ENCODE data around the gene THSD4. TPM values are rescaled to one million over a fixed set of nuclear protein-coding genes. Genes with fewer than 3 reads are reported as not detected.
A peak's percentile ranks its signal among the peaks of the same experiment; 100 is the strongest.

THSD4 gene
- total RNA-seq, 1 donor from 2014 or later, result 2.5 TPM

GRCh38 chr15:71448688-71449114 lies 333.4 kb downstream of the THSD4 start:
- FAIRE-seq, result no peak

GRCh38 chr15:71449363-71449762 lies 334.1 kb downstream of the THSD4 start:
- Histone ChIP-seq H3K4me2 (ENCODE audit: low read length) (no peak overlapping the region), H2AFZ (ENCODE audit: low read depth, low read length) (no peak overlapping the region), H3K4me1 (ENCODE audit: insufficient read depth, low read length) (peaks cover 10% of the 10 kb centered on the region), H3K27ac (ENCODE audit: low read depth, low read length) (no peak overlapping the region), H3K4me3 (ENCODE audit: insufficient read depth, low read depth, low read length) (no peak overlapping the region), H3K36me3 (ENCODE audit: insufficient read depth, low read length) (no peaks in the 10 kb centered on the region), H4K20me1 (ENCODE audit: insufficient read depth, low read length) (no peaks in the 10 kb centered on the region), H3K27me3 (ENCODE audit: insufficient read depth, low read length) (no peaks in the 10 kb centered on the region), H3K79me2 (ENCODE audit: insufficient read depth, low read length) (no peaks in the 10 kb centered on the region), H3K9me3 (ENCODE audit: insufficient read depth, low read depth, low read length) (no peaks in the 10 kb centered on the region), H3K9ac (ENCODE audit: low read length) (no peak overlapping the region)
- Mint-ChIP-seq H3K36me3 (ENCODE audit: low read depth, unreplicated experiment) (no peaks in the 10 kb centered on the region), H3K27ac (ENCODE audit: unreplicated experiment) (no peak overlapping the region), H3K9me3 (ENCODE audit: unreplicated experiment) (no peaks in the 10 kb centered on the region), H3K4me3 (ENCODE audit: unreplicated experiment) (no peak overlapping the region), H3K27me3 (ENCODE audit: low read depth, unreplicated experiment) (peaks cover under 1% of the 10 kb centered on the region), H3K4me1 (ENCODE audit: low read depth, unreplicated experiment) (peaks cover 11% of the 10 kb centered on the region)
- no peak for DNase-seq (ENCODE audit: low read depth)
- FAIRE-seq, result no peak
- TF ChIP-seq CTCF (IDR thresholded peaks at IDR 0.05; ENCODE audit: insufficient read depth, low read depth, low read length), result no peak
- no peak for TF ChIP-seq EZH2 (IDR thresholded peaks at IDR 0.05; ENCODE audit: insufficient read depth, low read length)

More at GRCh38 chr15:71448688-71449114, 333.4 kb downstream of the THSD4 start:
- H3K4me1 Mint-ChIP-seq (ENCODE audit: low read depth, unreplicated experiment), result peaks cover 11% of the 10 kb centered on the region
- Histone ChIP-seq H2AFZ (ENCODE audit: low read depth, low read length) (no peak overlapping the region), H3K36me3 (ENCODE audit: insufficient read depth, low read length) (no peaks in the 10 kb centered on the region), H3K79me2 (ENCODE audit: insufficient read depth, low read length) (no peaks in the 10 kb centered on the region), H3K4me2 (ENCODE audit: low read length) (no peak overlapping the region), H3K9me3 (ENCODE audit: insufficient read depth, low read depth, low read length) (no peaks in the 10 kb centered on the region), H3K4me1 (ENCODE audit: insufficient read depth, low read length) (peaks cover 10% of the 10 kb centered on the region), H3K9ac (ENCODE audit: low read length) (no peak overlapping the region), H3K27me3 (ENCODE audit: insufficient read depth, low read length) (no peaks in the 10 kb centered on the region), H3K4me3 (ENCODE audit: insufficient read depth, low read depth, low read length) (no peak overlapping the region), H3K27ac (ENCODE audit: low read depth, low read length) (no peak overlapping the region), H4K20me1 (ENCODE audit: insufficient read depth, low read length) (no peaks in the 10 kb centered on the region)
- H3K27me3 Mint-ChIP-seq (ENCODE audit: low read depth, unreplicated experiment), result no peaks in the 10 kb centered on the region
- DNase-seq (ENCODE audit: low read depth), result peak; percentile 42
- no peak overlapping the region for H3K27ac Mint-ChIP-seq (ENCODE audit: unreplicated experiment)
- TF ChIP-seq EZH2 (IDR thresholded peaks at IDR 0.05; ENCODE audit: insufficient read depth, low read length) (no peak), CTCF (IDR thresholded peaks at IDR 0.05; ENCODE audit: insufficient read depth, low read depth, low read length) (peak; percentile 95)
- no peak overlapping the region for H3K4me3 Mint-ChIP-seq (ENCODE audit: unreplicated experiment)
- H3K36me3 Mint-ChIP-seq (ENCODE audit: low read depth, unreplicated experiment), result no peaks in the 10 kb centered on the region
- no peaks in the 10 kb centered on the region for H3K9me3 Mint-ChIP-seq (ENCODE audit: unreplicated experiment)

GRCh38 chr15:71449956-71450355 lies 334.7 kb downstream of the THSD4 start:
- TF ChIP-seq EZH2 (IDR thresholded peaks at IDR 0.05; ENCODE audit: insufficient read depth, low read length), result no peak
- no peak for TF ChIP-seq CTCF (IDR thresholded peaks at IDR 0.05; ENCODE audit: insufficient read depth, low read depth, low read length)
- FAIRE-seq (no peak), DNase-seq (ENCODE audit: low read depth) (no peak)
- H3K9ac ChIP-seq (ENCODE audit: low read length), result no peak overlapping the region
- H3K27ac ChIP-seq (ENCODE audit: low read depth, low read length), result no peak overlapping the region
- peaks cover 8% of the 10 kb centered on the region for H3K4me1 ChIP-seq (ENCODE audit: insufficient read depth, low read length)
- H3K4me3 ChIP-seq (ENCODE audit: insufficient read depth, low read depth, low read length), result no peak overlapping the region
- no peak overlapping the region for H3K27ac Mint-ChIP-seq (ENCODE audit: unreplicated experiment)
- peaks cover 11% of the 10 kb centered on the region for H3K4me1 Mint-ChIP-seq (ENCODE audit: low read depth, unreplicated experiment)
- H4K20me1 ChIP-seq (ENCODE audit: insufficient read depth, low read length), result no peaks in the 10 kb centered on the region
- H3K36me3 ChIP-seq (ENCODE audit: insufficient read depth, low read length), result no peaks in the 10 kb centered on the region
- no peaks in the 10 kb centered on the region for H3K36me3 Mint-ChIP-seq (ENCODE audit: low read depth, unreplicated experiment)
- no peaks in the 10 kb centered on the region for H3K9me3 ChIP-seq (ENCODE audit: insufficient read depth, low read depth, low read length)
- no peaks in the 10 kb centered on the region for H3K9me3 Mint-ChIP-seq (ENCODE audit: unreplicated experiment)
- no peak overlapping the region for H3K4me3 Mint-ChIP-seq (ENCODE audit: unreplicated experiment)
- no peaks in the 10 kb centered on the region for H3K27me3 ChIP-seq (ENCODE audit: insufficient read depth, low read length)
- H3K79me2 ChIP-seq (ENCODE audit: insufficient read depth, low read length), result no peaks in the 10 kb centered on the region
- H2AFZ ChIP-seq (ENCODE audit: low read depth, low read length), result no peak overlapping the region
- peaks cover 5% of the 10 kb centered on the region for H3K27me3 Mint-ChIP-seq (ENCODE audit: low read depth, unreplicated experiment)
- H3K4me2 ChIP-seq (ENCODE audit: low read length), result no peak overlapping the region
